Measurements from ENCODE around the gene USP47. TPM values are rescaled to one million over a fixed set of nuclear protein-coding genes. Genes with fewer than 3 reads are reported as not detected.

The USP47 gene
- total RNA-seq, 1 donor from 2014 or later, result 54.0 TPM

- peaks cover 3% of the 10 kb centered on the region for H3K36me3 ChIP-seq (ENCODE audit: control insufficient read depth, insufficient read depth, low read length)
- no peak for DNase-seq (ENCODE audit: low read depth)
- H3K4me3 ChIP-seq (ENCODE audit: low read depth, low read length), result no peak overlapping the region
- FAIRE-seq, result no peak
- H3K27me3 ChIP-seq (ENCODE audit: control insufficient read depth, insufficient read depth, low read length), result no peaks in the 10 kb centered on the region
- TF ChIP-seq, protein P1, sequence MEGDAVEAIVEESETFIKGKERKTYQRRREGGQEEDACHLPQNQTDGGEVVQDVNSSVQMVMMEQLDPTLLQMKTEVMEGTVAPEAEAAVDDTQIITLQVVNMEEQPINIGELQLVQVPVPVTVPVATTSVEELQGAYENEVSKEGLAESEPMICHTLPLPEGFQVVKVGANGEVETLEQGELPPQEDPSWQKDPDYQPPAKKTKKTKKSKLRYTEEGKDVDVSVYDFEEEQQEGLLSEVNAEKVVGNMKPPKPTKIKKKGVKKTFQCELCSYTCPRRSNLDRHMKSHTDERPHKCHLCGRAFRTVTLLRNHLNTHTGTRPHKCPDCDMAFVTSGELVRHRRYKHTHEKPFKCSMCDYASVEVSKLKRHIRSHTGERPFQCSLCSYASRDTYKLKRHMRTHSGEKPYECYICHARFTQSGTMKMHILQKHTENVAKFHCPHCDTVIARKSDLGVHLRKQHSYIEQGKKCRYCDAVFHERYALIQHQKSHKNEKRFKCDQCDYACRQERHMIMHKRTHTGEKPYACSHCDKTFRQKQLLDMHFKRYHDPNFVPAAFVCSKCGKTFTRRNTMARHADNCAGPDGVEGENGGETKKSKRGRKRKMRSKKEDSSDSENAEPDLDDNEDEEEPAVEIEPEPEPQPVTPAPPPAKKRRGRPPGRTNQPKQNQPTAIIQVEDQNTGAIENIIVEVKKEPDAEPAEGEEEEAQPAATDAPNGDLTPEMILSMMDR (IDR thresholded peaks at IDR 0.05; ENCODE audit: insufficient read depth, low read length, severe bottlenecking), result no peak
Observed at GRCh38 chr11:11989774-11990744, 148.3 kb downstream of the USP47 start.

DNA sequence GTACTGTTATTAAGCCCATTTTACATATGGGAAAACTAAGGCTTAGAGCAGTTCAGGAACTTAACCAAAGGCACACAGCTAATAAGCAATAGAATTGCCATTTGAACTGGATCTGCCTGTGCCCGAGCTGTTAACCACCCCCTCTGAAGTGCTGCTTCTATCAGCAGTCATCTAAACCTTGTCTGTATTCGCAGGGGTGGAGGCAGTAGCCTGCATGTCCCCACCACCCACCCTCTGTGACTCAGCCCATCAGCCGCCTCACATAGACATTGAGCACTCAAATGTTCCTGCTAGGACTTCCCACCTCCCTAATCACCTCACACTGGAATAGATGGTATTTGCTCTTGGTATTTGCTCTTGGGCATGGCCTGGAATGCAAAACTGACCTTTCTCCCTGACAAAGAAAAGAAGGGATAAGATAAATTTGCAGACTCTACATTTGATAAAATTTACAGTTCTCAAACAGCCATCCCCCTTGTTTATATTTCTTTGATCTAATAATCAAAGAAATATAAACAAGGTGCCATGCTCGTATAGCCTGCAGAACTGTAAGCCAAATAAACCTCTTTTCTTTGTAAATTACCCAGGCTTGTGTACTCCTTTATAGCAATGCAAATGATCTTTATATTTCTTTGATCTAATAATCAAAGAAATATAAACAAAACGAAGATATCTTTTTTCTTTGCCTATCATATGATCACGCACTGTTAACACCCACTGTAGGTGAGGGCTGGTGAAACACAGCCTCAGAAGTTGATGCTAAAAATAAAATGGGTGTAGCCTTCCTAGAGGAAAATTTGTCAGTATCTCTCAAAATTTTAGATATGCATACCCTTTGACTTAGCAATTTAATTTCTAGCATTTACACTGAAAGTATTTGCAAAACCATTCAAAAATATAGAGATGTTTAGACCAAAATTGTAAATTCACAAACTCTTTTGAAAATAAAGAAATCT lies 150.8 kb downstream of the USP47 start:
- FAIRE-seq (no peak), DNase-seq (ENCODE audit: low read depth) (peak; percentile 71)
- TF ChIP-seq, protein P1 (IDR thresholded peaks at IDR 0.05; ENCODE audit: insufficient read depth, low read length, severe bottlenecking), result no peak
- Histone ChIP-seq H3K27me3 (ENCODE audit: control insufficient read depth, insufficient read depth, low read length) (no peaks in the 10 kb centered on the region), H3K36me3 (ENCODE audit: control insufficient read depth, insufficient read depth, low read length) (peaks cover 3% of the 10 kb centered on the region), H3K4me3 (ENCODE audit: low read depth, low read length) (no peak overlapping the region)

DNA sequence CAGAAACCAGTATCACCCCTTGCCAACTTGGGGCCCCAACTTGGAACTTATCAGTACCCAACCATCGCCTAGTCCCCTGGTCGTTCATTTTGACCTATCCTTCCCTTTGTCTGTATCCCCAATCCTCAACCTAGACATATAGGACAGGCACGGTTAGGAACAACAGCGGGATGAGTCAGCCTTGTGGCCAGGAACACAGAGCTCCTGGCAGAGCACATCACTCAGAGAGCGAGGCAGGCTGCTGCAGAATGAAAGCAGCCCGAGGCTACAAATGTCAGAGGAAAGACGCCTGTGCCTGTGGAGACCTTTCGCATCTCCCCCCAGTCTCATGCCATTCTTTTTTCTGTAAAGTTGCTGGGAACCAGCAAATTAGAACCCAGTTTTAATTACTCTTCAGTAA lies 152.1 kb downstream of the USP47 start:
- TF ChIP-seq, protein P1 (IDR thresholded peaks at IDR 0.05; ENCODE audit: insufficient read depth, low read length, severe bottlenecking), result no peak
- Histone ChIP-seq H3K27me3 (ENCODE audit: control insufficient read depth, insufficient read depth, low read length) (no peaks in the 10 kb centered on the region), H3K36me3 (ENCODE audit: control insufficient read depth, insufficient read depth, low read length) (peaks cover 5% of the 10 kb centered on the region), H3K4me3 (ENCODE audit: low read depth, low read length) (no peak overlapping the region)
- no peak for FAIRE-seq
- peak; percentile 91 for DNase-seq (ENCODE audit: low read depth)

DNA sequence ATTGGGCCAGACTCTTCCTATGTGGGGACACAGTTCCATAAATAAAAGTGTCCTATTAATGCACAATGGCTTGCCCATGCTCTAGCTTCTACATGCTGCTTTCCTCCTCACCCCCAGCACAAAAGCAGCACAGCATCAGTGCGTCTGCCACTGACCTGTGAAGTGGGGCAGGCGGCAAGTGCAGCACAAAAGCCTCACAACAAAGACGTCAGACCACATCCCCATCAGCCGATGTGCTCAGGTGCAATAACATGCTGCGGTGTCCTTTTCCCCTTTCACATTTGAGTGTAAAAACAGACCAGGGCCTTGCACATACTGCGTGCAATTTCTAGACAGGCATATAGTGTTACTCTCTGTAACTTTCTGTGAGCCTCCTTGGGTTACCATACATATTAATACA lies 153.8 kb downstream of the USP47 start:
- peaks cover 5% of the 10 kb centered on the region for H3K36me3 ChIP-seq (ENCODE audit: control insufficient read depth, insufficient read depth, low read length)
- H3K4me3 ChIP-seq (ENCODE audit: low read depth, low read length), result no peak overlapping the region
- FAIRE-seq, result no peak
- TF ChIP-seq, protein P1 (IDR thresholded peaks at IDR 0.05; ENCODE audit: insufficient read depth, low read length, severe bottlenecking), result no peak
- H3K27me3 ChIP-seq (ENCODE audit: control insufficient read depth, insufficient read depth, low read length), result no peaks in the 10 kb centered on the region
- DNase-seq (ENCODE audit: low read depth), result no peak

DNA sequence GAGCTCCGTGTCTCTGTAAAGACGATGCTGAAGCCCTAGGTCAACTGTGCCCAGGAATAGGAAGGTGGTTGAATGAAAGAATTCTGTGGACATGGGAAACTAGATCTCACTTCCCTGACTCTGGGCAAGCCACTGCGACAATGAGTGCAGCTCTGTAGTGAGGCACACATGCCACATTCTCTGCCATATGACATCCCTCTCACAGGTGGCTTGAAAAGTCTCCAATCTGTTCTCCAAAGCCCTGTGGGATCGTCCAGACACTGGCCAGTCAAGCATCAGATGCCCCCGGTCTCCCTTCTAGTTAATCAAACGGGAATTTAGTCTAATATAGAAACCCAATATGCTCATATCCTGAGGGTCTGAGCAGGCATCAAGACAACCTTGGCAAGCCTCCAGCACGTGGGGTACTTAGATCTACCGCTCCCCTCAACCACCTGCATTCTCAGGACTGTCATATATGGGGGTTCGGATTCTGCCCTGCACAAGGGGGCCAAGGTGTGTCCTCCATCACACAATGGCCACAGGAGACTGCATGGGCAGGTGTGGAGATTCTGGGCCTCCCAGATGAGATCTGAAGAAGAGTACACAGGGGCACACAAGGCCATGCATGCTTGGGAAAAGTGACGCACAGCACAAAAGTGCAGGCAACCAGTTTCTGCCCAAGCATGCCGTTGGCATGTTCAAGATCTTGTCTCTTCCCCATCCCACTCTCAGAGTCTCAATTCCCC lies 154.7 kb downstream of the USP47 start:
- peak; percentile 21 for DNase-seq (ENCODE audit: low read depth)

More for the DNA sequence above, 154.7 kb downstream of the USP47 start:
- no peak for FAIRE-seq
- TF ChIP-seq, protein P1 (IDR thresholded peaks at IDR 0.05; ENCODE audit: insufficient read depth, low read length, severe bottlenecking), result no peak
- no peak overlapping the region for H3K4me3 ChIP-seq (ENCODE audit: low read depth, low read length)
- no peaks in the 10 kb centered on the region for H3K27me3 ChIP-seq (ENCODE audit: control insufficient read depth, insufficient read depth, low read length)
- peaks cover 5% of the 10 kb centered on the region for H3K36me3 ChIP-seq (ENCODE audit: control insufficient read depth, insufficient read depth, low read length)

All from bronchial epithelial cell (primary cell).